ENCODE data around the gene ARHGAP26. TPM values are rescaled to one million over a fixed set of nuclear protein-coding genes. Genes with fewer than 3 reads are reported as not detected.

ARHGAP26 gene
- total RNA-seq, 1 donor from 2014 or later = 35.4 TPM

- Histone ChIP-seq H3K4me1 (peaks cover 11% of the 10 kb centered on the region), H3K4me3 (no peak overlapping the region), H3K27ac (no peak overlapping the region), H3K9me3 (no peaks in the 10 kb centered on the region), H3K27me3 (no peaks in the 10 kb centered on the region), H3K36me3 (no peaks in the 10 kb centered on the region)
- ATAC-seq (peak; percentile 56), DNase-seq (no peak)
- no peak for TF ChIP-seq CTCF (IDR thresholded peaks at IDR 0.05)
- intact Hi-C loops (cut with DNase I) = no loop called here
Observed at GRCh38 chr5:143177263-143177983, 407.2 kb downstream of the ARHGAP26 start.

GRCh38 chr5:143179126-143179740, 409.1 kb downstream of the ARHGAP26 start:
- DNase-seq = no peak
- Histone ChIP-seq H3K4me1 (peaks cover 23% of the 10 kb centered on the region), H3K27me3 (no peaks in the 10 kb centered on the region), H3K27ac (no peak overlapping the region), H3K36me3 (no peaks in the 10 kb centered on the region), H3K9me3 (no peaks in the 10 kb centered on the region), H3K4me3 (no peak overlapping the region)
- intact Hi-C loops (cut with DNase I) = no loop called here
- TF ChIP-seq CTCF (IDR thresholded peaks at IDR 0.05) = no peak
- ATAC-seq = peak; percentile 51

- TF ChIP-seq CTCF (IDR thresholded peaks at IDR 0.05) = no peak
- H3K36me3 ChIP-seq = no peaks in the 10 kb centered on the region
- DNase-seq (no peak), ATAC-seq (no peak)
- H3K9me3 ChIP-seq = no peaks in the 10 kb centered on the region
- intact Hi-C loops (cut with DNase I) = no loop called here
- no peak overlapping the region for H3K27ac ChIP-seq
- H3K4me1 ChIP-seq = peaks cover 35% of the 10 kb centered on the region
- no peak overlapping the region for H3K4me3 ChIP-seq
- H3K27me3 ChIP-seq = no peaks in the 10 kb centered on the region
Observed at GRCh38 chr5:143180751-143181150, 410.6 kb downstream of the ARHGAP26 start.

- peak; percentile 18 for ATAC-seq
- peaks cover 37% of the 10 kb centered on the region for H3K4me1 ChIP-seq
- H3K36me3 ChIP-seq = no peaks in the 10 kb centered on the region
- no peak overlapping the region for H3K4me3 ChIP-seq
- no peaks in the 10 kb centered on the region for H3K9me3 ChIP-seq
- H3K27ac ChIP-seq = no peak overlapping the region
- no peaks in the 10 kb centered on the region for H3K27me3 ChIP-seq
- intact Hi-C loops (cut with DNase I) = no loop called here
- no peak for DNase-seq
- TF ChIP-seq CTCF (IDR thresholded peaks at IDR 0.05) = no peak
Observed at GRCh38 chr5:143181173-143181572, 411.0 kb downstream of the ARHGAP26 start.

- Histone ChIP-seq H3K4me1 (peaks cover 37% of the 10 kb centered on the region), H3K27me3 (no peaks in the 10 kb centered on the region), H3K27ac (no peak overlapping the region), H3K36me3 (no peaks in the 10 kb centered on the region), H3K4me3 (no peak overlapping the region), H3K9me3 (no peaks in the 10 kb centered on the region)
- no peak for TF ChIP-seq CTCF (IDR thresholded peaks at IDR 0.05)
- intact Hi-C loops (cut with DNase I) = no loop called here
- DNase-seq (no peak), ATAC-seq (no peak)
Observed at GRCh38 chr5:143182106-143182505, 411.9 kb downstream of the ARHGAP26 start.
